Measurements from ENCODE around the gene TXNRD1.
"Not testable (repeated sequence)": the region's sequence is repeated elsewhere in the genome, so short reads cannot be mapped to it uniquely, and the experiment has no call there.

The TXNRD1 gene

DNA sequence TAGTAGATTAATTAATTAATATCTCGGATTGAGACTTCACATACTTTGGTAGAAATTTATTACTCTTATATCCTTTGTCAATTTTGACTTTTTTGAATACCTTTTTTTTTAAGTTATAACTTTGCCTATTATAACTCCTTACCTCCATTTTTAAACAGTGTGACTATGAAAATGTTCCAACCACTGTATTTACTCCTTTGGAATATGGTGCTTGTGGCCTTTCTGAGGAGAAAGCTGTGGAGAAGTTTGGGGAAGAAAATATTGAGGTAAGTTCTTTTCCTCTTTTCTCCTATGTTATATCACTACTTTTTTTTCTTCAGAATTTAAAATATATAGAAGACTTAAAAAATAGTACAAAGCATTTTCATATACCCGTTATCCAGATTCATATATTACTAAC is 115.8 kb downstream of the TXNRD1 start:
- no peak for DNase-seq

GRCh38 chr12:104332273-104332672 is 116.7 kb downstream of the TXNRD1 start:
- not testable (repeated sequence) for DNase-seq

- no peak for DNase-seq
Measured at GRCh38 chr12:104333692-104334255, 118.2 kb downstream of the TXNRD1 start.

DNA sequence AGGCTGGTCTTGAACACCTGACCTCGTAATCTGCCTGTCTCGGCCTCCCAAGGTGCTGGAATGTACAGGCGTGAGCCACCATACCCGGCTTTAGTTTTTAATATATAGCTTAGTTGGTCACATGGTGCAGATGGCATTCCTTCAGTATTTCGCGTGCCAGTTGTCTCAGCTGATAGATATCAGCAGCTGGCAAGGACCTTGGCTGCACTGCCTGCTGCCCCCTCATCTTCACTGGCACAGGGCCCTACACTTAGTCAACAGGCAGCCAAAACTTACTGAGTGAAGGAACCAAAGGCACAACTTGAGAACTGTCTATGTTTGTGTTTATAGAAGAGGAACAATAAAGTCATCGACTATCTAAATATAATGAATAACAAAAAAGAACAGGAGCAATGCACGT is 119.0 kb downstream of the TXNRD1 start:
- no peak for DNase-seq

- no peak for DNase-seq
Measured at GRCh38 chr12:104336115-104336514, 120.5 kb downstream of the TXNRD1 start.

- no peak for DNase-seq
Measured at GRCh38 chr12:104337030-104337558, 121.5 kb downstream of the TXNRD1 start.

GRCh38 chr12:104339663-104340062 is 124.1 kb downstream of the TXNRD1 start:
- DNase-seq: no peak

- DNase-seq: no peak
Measured at GRCh38 chr12:104340177-104340576, 124.6 kb downstream of the TXNRD1 start.

DNA sequence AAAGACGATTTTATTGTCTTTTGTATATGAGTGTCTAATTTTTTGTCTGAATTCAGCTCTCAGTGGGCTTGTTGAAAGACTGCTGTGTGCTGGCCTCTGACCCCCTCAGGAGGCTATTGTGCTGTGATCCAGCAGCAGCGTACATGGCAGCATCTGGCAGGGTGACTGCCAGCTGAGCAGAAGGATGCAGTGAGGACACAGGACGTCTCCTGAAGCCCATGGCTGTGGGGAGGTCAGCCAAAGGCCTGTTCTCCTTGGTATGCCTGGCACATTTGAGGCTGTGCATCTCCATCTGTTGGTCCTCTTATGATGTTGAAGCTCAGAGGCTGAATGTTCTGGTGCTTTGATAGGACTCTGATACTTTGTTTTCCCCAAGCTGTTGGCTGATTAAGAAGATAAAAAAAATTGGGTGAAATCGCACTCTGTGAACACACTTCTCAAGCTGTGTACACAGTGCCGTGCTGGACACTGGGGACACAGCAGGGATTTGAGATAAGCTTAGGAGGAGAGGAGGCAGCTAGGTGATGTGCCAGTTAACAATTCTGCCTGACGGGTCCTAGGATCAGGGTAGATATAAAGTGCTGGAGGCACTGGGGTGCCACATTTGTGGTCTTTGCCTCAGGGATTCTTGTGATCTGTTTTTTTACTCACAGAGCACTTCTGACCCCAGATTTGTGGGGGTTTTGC is 125.5 kb downstream of the TXNRD1 start:
- DNase-seq: no peak

DNA sequence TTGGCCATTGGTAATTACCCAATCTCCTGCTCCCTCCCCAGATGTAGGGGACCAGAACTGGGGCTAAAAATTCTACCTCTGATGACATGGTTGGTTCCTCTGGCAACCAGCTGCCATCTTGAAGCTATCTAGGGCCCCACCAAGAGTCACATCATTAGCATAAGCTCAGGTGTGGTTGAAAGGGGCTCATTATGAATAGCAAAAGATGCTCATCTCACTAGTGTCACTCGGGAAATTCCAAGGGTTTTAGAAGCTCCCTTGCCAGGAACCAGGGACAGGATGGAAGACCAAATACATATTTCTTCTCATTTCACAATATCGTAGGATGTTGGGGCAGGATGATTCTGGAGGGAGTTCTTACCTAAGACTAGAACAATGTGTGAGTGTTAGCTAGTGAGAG is 126.6 kb downstream of the TXNRD1 start:
- DNase-seq: no peak

GRCh38 chr12:104342635-104343249 is 127.2 kb downstream of the TXNRD1 start:
- DNase-seq: no peak

DNA sequence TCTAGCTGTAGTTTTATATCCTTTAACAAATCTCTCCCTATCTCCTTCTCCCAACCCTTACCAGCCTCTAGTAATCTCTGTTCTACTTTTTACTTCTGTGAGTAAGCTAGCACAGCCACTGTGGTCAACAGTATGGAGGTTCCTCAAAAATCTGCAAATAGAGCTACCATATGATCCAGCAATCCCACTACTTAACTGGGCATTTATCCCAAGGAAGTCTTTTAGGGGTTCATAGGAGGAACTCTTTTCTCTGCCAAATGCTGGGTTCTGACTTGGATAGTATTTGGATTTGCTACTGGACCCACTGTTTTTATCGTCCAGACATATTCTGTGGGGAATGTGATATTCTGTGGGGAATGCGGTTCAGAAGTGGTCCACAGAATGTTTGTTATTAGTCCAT is 129.1 kb downstream of the TXNRD1 start:
- no peak for DNase-seq

DNA sequence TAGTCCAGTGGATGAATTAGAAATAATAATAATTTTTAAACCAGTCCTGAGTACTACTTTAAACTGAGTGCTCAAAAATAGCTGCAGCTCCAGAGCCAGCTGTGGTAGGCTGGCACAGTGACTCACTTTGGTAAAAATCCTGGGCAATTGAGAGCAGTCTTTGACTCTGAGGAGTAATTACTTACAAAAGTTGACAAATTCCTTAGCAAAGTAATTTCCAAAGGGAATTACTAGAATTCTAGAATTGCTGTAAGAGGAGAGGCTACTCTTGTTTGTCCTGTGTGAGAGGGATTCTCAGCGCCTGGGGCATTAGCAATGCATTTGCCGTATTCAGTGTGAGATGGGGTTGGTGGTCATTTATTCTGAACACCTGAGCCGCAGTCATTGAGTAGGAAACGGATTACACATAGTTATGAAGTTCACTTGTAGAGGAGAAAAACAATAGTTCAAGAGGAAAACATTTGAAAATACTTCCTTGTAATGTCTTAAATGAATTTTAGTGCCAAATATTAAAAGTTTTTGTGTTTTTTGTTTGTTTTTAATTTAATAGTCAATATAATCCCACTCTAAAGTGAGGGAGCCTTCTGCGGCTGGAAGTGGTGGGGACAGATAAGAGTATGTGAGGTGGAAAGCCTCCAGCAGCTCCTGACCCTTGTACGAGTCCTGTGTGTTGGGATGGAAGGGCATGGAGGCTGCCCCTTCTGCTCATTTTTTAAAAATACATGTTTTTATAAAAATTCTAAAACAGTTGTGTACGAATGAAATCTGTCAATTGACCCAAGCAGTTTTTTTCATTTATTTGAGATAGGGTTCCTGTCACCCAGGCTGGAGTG is 129.9 kb downstream of the TXNRD1 start:
- no peak for DNase-seq

DNA sequence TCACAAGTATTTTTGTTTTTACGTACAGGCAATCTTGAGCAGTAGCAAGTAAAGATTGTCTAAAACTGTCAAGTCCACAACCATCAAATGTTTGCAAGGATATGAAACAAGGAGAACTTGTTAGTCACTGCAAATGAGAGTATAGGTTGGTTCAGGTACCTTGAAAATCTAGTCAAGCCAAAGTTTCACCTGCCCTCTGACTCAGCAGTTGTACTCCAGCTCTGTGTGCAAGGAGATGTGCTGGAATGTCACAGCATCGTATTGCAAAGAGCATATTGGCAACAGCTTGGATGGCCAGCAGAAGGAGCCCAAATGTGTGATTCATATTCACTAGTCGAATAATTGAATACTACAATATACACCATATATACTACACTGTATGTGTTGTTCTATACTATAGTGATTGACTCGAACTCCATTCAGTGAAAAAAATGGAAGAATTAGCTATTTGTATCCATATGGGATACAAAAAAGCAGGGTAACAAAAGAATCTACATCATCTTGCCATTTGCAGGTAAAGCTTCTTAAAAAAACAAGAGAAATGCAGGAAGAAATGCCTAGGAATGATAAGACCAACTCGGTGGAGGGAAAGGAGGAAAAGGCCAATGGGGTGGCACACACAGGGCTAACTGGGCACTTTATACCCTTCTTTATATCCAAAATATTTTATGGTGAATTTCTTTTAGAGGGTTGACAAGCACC is 131.9 kb downstream of the TXNRD1 start:
- DNase-seq: no peak

DNA sequence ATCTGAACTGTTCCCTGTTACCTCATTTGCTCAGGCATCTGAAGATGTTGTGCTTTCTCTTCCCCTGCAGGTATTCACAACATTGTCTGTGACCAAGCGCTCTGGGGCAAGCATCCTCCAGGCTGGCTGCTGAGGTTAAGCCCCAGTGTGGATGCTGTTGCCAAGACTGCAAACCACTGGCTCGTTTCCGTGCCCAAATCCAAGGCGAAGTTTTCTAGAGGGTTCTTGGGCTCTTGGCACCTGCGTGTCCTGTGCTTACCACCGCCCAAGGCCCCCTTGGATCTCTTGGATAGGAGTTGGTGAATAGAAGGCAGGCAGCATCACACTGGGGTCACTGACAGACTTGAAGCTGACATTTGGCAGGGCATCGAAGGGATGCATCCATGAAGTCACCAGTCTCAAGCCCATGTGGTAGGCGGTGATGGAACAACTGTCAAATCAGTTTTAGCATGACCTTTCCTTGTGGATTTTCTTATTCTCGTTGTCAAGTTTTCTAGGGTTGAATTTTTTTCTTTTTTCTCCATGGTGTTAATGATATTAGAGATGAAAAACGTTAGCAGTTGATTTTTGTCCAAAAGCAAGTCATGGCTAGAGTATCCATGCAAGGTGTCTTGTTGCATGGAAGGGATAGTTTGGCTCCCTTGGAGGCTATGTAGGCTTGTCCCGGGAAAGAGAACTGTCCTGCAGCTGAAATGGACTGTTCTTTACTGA is 132.9 kb downstream of the TXNRD1 start:
- DNase-seq: no peak

DNA sequence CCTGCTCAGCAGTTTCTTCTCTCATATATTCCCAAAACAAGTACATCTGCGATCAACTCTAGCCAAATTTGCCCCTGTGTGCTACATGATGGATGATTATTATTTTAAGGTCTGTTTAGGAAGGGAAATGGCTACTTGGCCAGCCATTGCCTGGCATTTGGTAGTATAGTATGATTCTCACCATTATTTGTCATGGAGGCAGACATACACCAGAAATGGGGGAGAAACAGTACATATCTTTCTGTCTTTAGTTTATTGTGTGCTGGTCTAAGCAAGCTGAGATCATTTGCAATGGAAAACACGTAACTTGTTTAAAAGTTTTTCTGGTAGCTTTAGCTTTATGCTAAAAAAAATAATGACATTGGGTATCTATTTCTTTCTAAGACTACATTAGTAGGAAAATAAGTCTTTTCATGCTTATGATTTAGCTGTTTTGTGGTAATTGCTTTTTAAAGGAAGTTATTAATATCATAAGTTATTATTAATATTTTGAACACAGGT is 133.5 kb downstream of the TXNRD1 start:
- DNase-seq: no peak

DNA sequence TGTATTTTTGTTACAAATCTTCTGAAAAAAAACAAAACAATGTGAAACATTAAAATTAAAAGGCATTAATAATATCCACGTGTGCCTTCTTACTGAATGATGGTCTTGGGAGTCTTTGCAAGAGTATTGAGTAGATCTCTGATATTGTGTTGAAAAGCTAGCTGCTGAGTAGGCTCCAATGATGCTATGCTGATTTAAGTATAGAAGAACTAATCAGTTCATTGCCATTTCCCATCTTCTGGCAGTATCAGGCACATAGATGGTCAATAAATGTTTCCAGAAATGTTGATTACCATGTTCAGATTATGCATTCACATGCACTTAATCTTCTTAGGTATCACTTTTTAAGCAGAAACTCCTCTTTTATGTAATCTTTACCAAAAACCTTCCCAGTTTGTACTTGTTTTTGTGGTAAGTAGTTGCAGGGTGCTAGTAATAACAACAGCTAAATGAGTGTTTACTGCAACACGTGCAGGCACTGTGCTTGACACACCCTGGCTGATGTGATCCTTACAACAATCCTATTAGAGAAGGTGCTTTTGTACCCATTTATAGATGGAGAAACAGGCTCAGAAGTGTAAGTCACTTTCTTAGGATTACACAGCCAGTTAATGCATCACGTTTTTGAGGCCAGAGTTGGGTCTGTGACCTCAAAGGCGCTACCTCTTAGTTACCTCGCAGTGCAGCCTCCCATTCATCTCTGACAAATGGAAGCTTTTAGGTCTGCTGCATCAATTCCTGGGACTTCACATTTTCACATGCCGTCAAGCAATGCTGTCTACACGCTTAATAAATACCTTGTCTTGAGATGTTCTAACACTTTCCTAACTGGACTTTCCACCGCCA is 134.9 kb downstream of the TXNRD1 start:
- no peak for DNase-seq

DNA sequence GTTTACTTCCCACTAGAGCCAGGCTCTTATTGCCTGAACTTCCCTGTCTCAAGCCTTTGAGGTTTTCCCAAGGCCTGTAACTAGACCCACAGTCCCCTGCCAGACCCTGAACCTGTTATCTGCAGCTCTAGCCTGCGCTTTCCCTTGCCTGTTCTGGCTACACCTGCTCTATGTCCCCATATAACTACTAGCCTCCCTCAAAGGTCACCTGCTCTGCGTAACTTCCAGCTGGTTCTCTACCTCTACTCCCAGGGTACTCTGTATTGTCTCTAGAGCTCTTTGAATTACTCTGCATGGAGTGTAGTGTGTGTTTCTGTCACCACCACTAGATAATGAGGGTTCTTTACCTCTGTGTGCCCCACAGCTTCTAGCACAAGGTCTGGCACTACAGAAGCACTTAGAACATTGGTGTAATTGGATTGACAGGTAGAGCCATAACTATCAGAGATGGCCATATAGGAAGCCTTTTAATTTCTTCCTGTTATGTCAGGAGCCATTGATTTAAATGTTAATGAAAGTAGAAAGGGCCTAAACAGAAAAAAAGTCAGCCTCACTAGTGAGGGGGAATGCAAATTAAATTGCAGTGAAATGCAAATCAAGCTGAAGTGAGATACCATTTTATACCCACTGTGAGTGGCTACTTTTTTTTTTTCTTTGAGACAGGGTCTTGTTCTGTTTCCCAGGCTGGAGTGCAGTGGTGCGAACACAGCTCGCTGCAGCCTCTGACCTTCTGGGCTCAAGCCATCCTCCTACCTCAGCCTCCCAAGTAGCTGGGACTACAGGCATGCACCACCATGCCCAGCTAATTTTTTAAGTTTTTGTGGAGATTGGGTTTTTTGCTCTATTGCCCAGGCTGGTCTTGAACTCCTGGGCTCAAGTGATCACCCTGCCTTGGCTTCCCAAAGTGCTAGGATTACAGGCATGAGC is 135.7 kb downstream of the TXNRD1 start:
- no peak for DNase-seq

DNA sequence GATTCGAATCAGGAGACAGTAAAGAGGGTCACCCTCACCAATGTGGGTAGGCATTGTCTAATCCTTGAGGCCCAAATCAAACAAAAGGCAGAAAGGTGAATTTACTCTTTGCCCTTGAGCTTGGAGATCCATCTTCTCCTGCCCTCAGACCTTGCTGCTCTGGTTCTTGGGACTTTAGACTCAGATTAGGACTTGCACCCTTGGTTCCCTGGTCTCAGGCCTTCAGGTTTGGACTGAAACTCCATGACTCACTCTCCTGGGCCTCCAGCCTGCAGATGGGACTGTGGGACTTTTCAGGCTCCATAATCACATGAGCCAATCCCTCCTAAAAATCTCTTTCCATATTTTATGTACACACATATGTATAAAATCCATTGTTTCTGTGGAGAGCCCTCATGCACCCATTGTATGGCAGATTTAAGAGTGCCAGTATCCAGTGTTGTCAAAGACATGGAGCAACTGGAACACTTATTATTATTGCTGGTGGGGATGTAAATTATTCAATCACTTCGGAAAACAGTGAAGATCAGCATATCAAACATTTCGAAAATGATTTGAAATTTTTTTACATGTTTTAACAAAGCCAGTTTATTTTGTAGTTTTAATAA is 136.6 kb downstream of the TXNRD1 start:
- no peak for DNase-seq
